Measurements from ENCODE around the gene CYP4V2.
A peak's percentile ranks its signal among the peaks of the same experiment; 100 is the strongest.

GRCh38 chr4:186191200-186192065, at the start of gene CYP4V2:
- TF ChIP-seq CTCF (IDR thresholded peaks at IDR 0.05) = peak; percentile 51
- no peak for TF ChIP-seq EZH2 (IDR thresholded peaks at IDR 0.05; ENCODE audit: borderline replicate concordance, insufficient read depth, low read depth, low read length, poor library complexity, severe bottlenecking)

Measured in B cell (primary cell).